ENCODE measurements around the gene SUPT3H. TPM values are rescaled to one million over a fixed set of nuclear protein-coding genes. Genes with fewer than 3 reads are reported as not detected.
A peak's percentile ranks its signal among the peaks of the same experiment; 100 is the strongest.

Gene SUPT3H
- total and polyA plus RNA-seq, 2 of the 13 experiments (the other 11 are each of a cell fraction or from before 2014, with no cell fraction given), result 11.9 to 36.1 TPM

- TF ChIP-seq KDM2A (CRISPR knock-in tag; IDR thresholded peaks at IDR 0.05; ENCODE audit: borderline replicate concordance, low read depth) (no peak), TOPORS (CRISPR knock-in tag; IDR thresholded peaks at IDR 0.05) (no peak), NFYB (CRISPR knock-in tag; IDR thresholded peaks at IDR 0.05) (no peak), MYNN (CRISPR knock-in tag; IDR thresholded peaks at IDR 0.05; ENCODE audit: low read depth) (no peak), NR3C1 (CRISPR knock-in tag; IDR thresholded peaks at IDR 0.05) (no peak), CENPBD1 (CRISPR knock-in tag; IDR thresholded peaks at IDR 0.05; ENCODE audit: borderline replicate concordance, low read depth) (no peak), KLF16 (CRISPR knock-in tag; IDR thresholded peaks at IDR 0.05) (no peak), ZNF563 (CRISPR knock-in tag; IDR thresholded peaks at IDR 0.05) (no peak), SRSF4 (IDR thresholded peaks at IDR 0.05; ENCODE audit: low read depth, low read length, poor library complexity, severe bottlenecking) (no peak), EZH2 (conservative IDR thresholded peaks at IDR 0.05; ENCODE audit: low read depth, low read length) (peak; percentile 84), NPAS2 (CRISPR knock-in tag; IDR thresholded peaks at IDR 0.05; ENCODE audit: borderline replicate concordance) (no peak), ZNF343 (CRISPR knock-in tag; IDR thresholded peaks at IDR 0.05) (0 out of 2 replicates have a peak, but pooled peaks have one; percentile 32), ZBTB21 (CRISPR knock-in tag; IDR thresholded peaks at IDR 0.05) (no peak), RFX3 (CRISPR knock-in tag; IDR thresholded peaks at IDR 0.05) (no peak), PCBP1 (IDR thresholded peaks at IDR 0.05; ENCODE audit: borderline replicate concordance, low read depth, low read length) (0 out of 2 replicates have a peak, but pooled peaks have one; percentile 30), ETV6 (CRISPR knock-in tag; conservative IDR thresholded peaks at IDR 0.05) (no peak), RARG (CRISPR knock-in tag; IDR thresholded peaks at IDR 0.05; ENCODE audit: low read depth) (no peak), PAF1 (CRISPR knock-in tag; IDR thresholded peaks at IDR 0.05) (no peak)
- TF ChIP-seq, protein P1, sequence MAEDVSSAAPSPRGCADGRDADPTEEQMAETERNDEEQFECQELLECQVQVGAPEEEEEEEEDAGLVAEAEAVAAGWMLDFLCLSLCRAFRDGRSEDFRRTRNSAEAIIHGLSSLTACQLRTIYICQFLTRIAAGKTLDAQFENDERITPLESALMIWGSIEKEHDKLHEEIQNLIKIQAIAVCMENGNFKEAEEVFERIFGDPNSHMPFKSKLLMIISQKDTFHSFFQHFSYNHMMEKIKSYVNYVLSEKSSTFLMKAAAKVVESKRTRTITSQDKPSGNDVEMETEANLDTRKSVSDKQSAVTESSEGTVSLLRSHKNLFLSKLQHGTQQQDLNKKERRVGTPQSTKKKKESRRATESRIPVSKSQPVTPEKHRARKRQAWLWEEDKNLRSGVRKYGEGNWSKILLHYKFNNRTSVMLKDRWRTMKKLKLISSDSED (CRISPR knock-in tag; IDR thresholded peaks at IDR 0.05), result no peak
- TF ChIP-seq, protein P2, sequence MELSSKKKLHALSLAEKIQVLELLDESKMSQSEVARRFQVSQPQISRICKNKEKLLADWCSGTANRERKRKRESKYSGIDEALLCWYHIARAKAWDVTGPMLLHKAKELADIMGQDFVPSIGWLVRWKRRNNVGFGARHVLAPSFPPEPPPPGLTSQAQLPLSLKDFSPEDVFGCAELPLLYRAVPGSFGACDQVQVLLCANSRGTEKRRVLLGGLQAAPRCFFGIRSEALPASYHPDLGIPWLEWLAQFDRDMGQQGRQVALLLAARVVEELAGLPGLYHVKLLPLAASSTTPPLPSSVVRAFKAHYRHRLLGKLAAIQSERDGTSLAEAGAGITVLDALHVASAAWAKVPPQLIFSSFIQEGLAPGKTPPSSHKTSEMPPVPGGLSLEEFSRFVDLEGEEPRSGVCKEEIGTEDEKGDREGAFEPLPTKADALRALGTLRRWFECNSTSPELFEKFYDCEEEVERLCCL (CRISPR knock-in tag; IDR thresholded peaks at IDR 0.05; ENCODE audit: borderline replicate concordance), result no peak
- TF ChIP-seq, protein P3, sequence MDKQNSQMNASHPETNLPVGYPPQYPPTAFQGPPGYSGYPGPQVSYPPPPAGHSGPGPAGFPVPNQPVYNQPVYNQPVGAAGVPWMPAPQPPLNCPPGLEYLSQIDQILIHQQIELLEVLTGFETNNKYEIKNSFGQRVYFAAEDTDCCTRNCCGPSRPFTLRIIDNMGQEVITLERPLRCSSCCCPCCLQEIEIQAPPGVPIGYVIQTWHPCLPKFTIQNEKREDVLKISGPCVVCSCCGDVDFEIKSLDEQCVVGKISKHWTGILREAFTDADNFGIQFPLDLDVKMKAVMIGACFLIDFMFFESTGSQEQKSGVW (CRISPR knock-in tag; IDR thresholded peaks at IDR 0.05; ENCODE audit: borderline replicate concordance), result no peak
- TF ChIP-seq, protein P4, sequence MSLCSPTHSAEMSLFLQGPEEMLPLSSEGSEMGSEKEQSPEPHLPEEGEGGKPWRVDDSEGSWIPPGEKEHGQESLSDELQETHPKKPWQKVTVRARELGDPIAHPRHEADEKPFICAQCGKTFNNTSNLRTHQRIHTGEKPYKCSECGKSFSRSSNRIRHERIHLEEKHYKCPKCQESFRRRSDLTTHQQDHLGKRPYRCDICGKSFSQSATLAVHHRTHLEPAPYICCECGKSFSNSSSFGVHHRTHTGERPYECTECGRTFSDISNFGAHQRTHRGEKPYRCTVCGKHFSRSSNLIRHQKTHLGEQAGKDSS (CRISPR knock-in tag; IDR thresholded peaks at IDR 0.05; ENCODE audit: borderline replicate concordance, low read depth), result no peak
- TF ChIP-seq, protein P5, sequence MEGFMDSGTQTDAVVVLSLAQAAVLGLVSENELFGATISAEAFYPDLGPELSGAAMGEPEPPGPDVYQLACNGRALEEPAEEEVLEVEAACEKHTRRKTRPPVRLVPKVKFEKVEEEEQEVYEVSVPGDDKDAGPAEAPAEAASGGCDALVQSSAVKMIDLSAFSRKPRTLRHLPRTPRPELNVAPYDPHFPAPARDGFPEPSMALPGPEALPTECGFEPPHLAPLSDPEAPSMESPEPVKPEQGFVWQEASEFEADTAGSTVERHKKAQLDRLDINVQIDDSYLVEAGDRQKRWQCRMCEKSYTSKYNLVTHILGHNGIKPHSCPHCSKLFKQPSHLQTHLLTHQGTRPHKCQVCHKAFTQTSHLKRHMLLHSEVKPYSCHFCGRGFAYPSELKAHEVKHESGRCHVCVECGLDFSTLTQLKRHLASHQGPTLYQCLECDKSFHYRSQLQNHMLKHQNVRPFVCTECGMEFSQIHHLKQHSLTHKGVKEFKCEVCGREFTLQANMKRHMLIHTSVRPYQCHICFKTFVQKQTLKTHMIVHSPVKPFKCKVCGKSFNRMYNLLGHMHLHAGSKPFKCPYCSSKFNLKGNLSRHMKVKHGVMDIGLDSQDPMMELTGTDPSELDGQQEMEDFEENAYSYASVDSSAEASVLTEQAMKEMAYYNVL (CRISPR knock-in tag; IDR thresholded peaks at IDR 0.05; ENCODE audit: borderline replicate concordance), result no peak
These were observed 45.5 kb upstream of the SUPT3H start (continued) for GRCh38 chr6:45423111-45423823.

All from HepG2 (cell line).